Measurements from ENCODE around the gene TENM3.

- TF ChIP-seq CTCF (IDR thresholded peaks at IDR 0.05; ENCODE audit: poor library complexity), result no peak
- no peak for TF ChIP-seq EZH2 (IDR thresholded peaks at IDR 0.05; ENCODE audit: borderline replicate concordance)
- TF ChIP-seq EZH2phosphoT487 (IDR thresholded peaks at IDR 0.05; ENCODE audit: low read depth, severe bottlenecking, unreplicated experiment), result no peak
These were observed 520.9 kb downstream of the TENM3 start for GRCh38 chr4:182764137-182764536.

All from hepatocyte (in vitro differentiated cells).